HepG2 (cell line): ENCODE measurements around the gene YTHDF1. TPM values are rescaled to one million over a fixed set of nuclear protein-coding genes. Genes with fewer than 3 reads are reported as not detected.

ENCODE experiments used
- ATAC-seq: fragments of 200-7000 bp; cut with Tn5 transposase; 3 replicates; pipeline ENCODE4 v1.9.1; 2020; ENCODE audit warnings: mild to moderate bottlenecking, moderate library complexity
- BruUV-seq: library from RNA; stranded (reverse); fragments of 400-500 nt; replicated peaks from 2 replicates; lab custom pipeline; 2021; lab: Mats Ljungman, UMichigan
- CTCF ChIA-PET: fragments of 300-600 bp; formaldehyde crosslinking; extraction: SDS; loops from one replicate; lab custom pipeline; 2021; ENCODE audit warnings: low total read pairs, inconsistent platforms, low intra/inter-chr PET ratio; lab: Yijun Ruan, JAX
- POLR2A ChIA-PET: fragments of 350-600 bp; sonication (Branson Sonifier 250); formaldehyde crosslinking; loops from one replicate; lab custom pipeline; 2020; ENCODE audit warnings: antibody characterized with exemption, inconsistent platforms; lab: Yijun Ruan, JAX
- DNase-seq: peaks from one replicate; pipeline ENCODE4 v3.0.0-alpha.2; 2015; ENCODE audit warnings: low spot score
- FAIRE-seq: peaks from 3 replicates; lab custom pipeline; 2011; peaks lifted over from hg19 to GRCh38; lab: Jason Lieb, UNC
- H2AFZ ChIP-seq: one replicate; pipeline ENCODE4 v1.6.1; 2011; ENCODE audit warnings: low read length, inconsistent platforms
- H3K27ac ChIP-seq: fragments of 300-600 bp; 3 replicates; pipeline ENCODE4 v1.8.0; 2011; ENCODE audit warnings: mixed run types, mild to moderate bottlenecking, mixed read lengths, low read length, inconsistent platforms; ENCODE audit not compliant: insufficient read depth; ENCODE audit errors: extremely low read length
- H3K27me3 ChIP-seq, 2 experiments: fragments of 200-600 bp in 1 of 2; 2 replicates in 1 of 2; 3 replicates in 1 of 2; pipeline versions ENCODE4 v1.6.0 to v1.8.0; 2011; ENCODE audit warnings: low read length in 2 of 2, mild to moderate bottlenecking in 2 of 2, moderate library complexity in 2 of 2, inconsistent platforms in 1 of 2; ENCODE audit not compliant: insufficient read depth in 2 of 2, control insufficient read depth in 1 of 2
- H3K36me3 ChIP-seq, 2 experiments: fragments of 200-600 bp in 1 of 2; replicated peaks in 1 of 2; 2 replicates in 1 of 2; 3 replicates in 1 of 2; pipeline versions ENCODE4 v1.5.1 to v1.8.0; 2011; ENCODE audit warnings: low read length in 2 of 2, inconsistent platforms in 1 of 2; ENCODE audit not compliant: insufficient read depth in 2 of 2, control insufficient read depth in 1 of 2
- H3K4me1 ChIP-seq: 2 replicates; pipeline ENCODE4 v1.5.1; 2012; ENCODE audit warnings: low read length, inconsistent platforms; ENCODE audit not compliant: insufficient read depth
- H3K4me2 ChIP-seq: 2 replicates; pipeline ENCODE4 v1.6.0; 2011; ENCODE audit warnings: low read depth, low read length, inconsistent platforms
- H3K4me3 ChIP-seq, 3 experiments: fragments of 200-600 bp in 1 of 3; sonication (generic), shearing (Covaris generic) in 1 of 3; replicated peaks in 1 of 3; 2 replicates each; pipeline ENCODE4 v1.5.1; 2011 to 2016; ENCODE audit warnings: low read length in 3 of 3, inconsistent platforms in 2 of 3, low read depth in 2 of 3, mild to moderate bottlenecking in 2 of 3, control low read depth in 1 of 3, mixed read lengths in 1 of 3; ENCODE audit not compliant: insufficient read depth in 1 of 3
- H3K79me2 ChIP-seq: one replicate; pipeline ENCODE4 v1.6.1; 2011; ENCODE audit warnings: low read length, inconsistent platforms; ENCODE audit not compliant: insufficient read depth
- H3K9ac ChIP-seq: 2 replicates; pipeline ENCODE4 v1.6.0; 2011; ENCODE audit warnings: mild to moderate bottlenecking, low read depth, low read length, inconsistent platforms; ENCODE audit not compliant: insufficient read depth
- H3K9me3 ChIP-seq: 2 replicates; pipeline ENCODE4 v1.5.1; 2012; ENCODE audit warnings: mild to moderate bottlenecking, low read length
- H4K20me1 ChIP-seq: 2 replicates; pipeline ENCODE4 v1.6.0; 2011; ENCODE audit warnings: inconsistent platforms, mild to moderate bottlenecking, low read length, moderate library complexity; ENCODE audit not compliant: insufficient read depth
- CBX1 ChIP-seq: IDR thresholded peaks from one replicate; pipeline ENCODE4 v1.6.1; 2016; ENCODE audit warnings: antibody characterized with exemption, low read depth
- FOSL2 ChIP-seq: sonication (generic); formaldehyde crosslinking; IDR thresholded peaks from 2 replicates; pipeline ENCODE4 v1.4.0; 2020; ENCODE audit warnings: missing genetic modification reagents
- PRMT3 ChIP-seq: sonication (generic); formaldehyde crosslinking; IDR thresholded peaks from 2 replicates; pipeline ENCODE4 v1.8.1; 2022; ENCODE audit warnings: low read depth, mild to moderate bottlenecking, moderate library complexity, missing genetic modification reagents, borderline replicate concordance
- RAD21 ChIP-seq: fragments of 450-650 bp; formaldehyde crosslinking; IDR thresholded peaks from 2 replicates; pipeline ENCODE4 v1.5.0; 2020; ENCODE audit warnings: mild to moderate bottlenecking
- RBM22 ChIP-seq: fragments of 200-400 bp; formaldehyde crosslinking; optimal IDR thresholded peaks from 2 replicates; pipeline ENCODE3; 2017; ENCODE audit warnings: mild to moderate bottlenecking, low read length, moderate library complexity
- ZFX ChIP-seq: sonication (generic); formaldehyde crosslinking; IDR thresholded peaks from 2 replicates; pipeline ENCODE4 v1.4.0; 2020; ENCODE audit warnings: mild to moderate bottlenecking, low read depth, missing genetic modification reagents, moderate library complexity
- ZNF24 ChIP-seq: fragments of 450-650 bp; IDR thresholded peaks from 2 replicates; pipeline ENCODE4 v1.6.1; 2017; ENCODE audit warnings: antibody characterized with exemption, mild to moderate bottlenecking
- ZNF562 ChIP-seq: sonication (generic); formaldehyde crosslinking; IDR thresholded peaks from 2 replicates; pipeline ENCODE4 v1.8.0; 2022; ENCODE audit warnings: missing genetic modification reagents, borderline replicate concordance
- WGBS: methylation state at CpG from one replicate; pipeline ENCODE4 v1.1.6; 2017; ENCODE audit warnings: low lambda C conversion rate; 5-methylcytosine and 5-hydroxymethylcytosine counted together
- in situ Hi-C: cut with HindIII; loops from 2 replicates; pipeline ENCODE4 v1.10.0; 2017; ENCODE audit warnings: low pct_unique_long_range_greater_than_20kb; ENCODE audit not compliant: extremely low pct_ligation_motif_present
- intact Hi-C: fragments of 100-400 bp; cut with micrococcal nuclease; formaldehyde crosslinking; loops from one replicate; pipeline ENCODE4 v1.10.0; 2022; ENCODE audit not compliant: unreplicated experiment
- polyA plus RNA-seq, 8 experiments: library from polyadenylated mRNA; depleted of rRNA in 3 of 8; stranded (reverse) in 7 of 8; unstranded in 1 of 8; fragments of >200 nt; fragmentation: Illumina TruSeq in 4 of 8; extraction: Trizol in 4 of 8; gene quantifications; 2 replicates each; pipeline versions ENCODE4 v1.2.1 to v1.2.3, GENCODE V29; 2011 to 2016; ENCODE audit warnings: low read depth in 4 of 8, missing spikeins in 1 of 8, mixed read lengths in 1 of 8; ENCODE audit not compliant: insufficient read depth in 1 of 8
- total RNA-seq, 5 experiments: library from RNA; depleted of rRNA; stranded (reverse); fragments of >200 nt; fragmentation: Illumina TruSeq; extraction: Trizol; gene quantifications; 2 replicates each; pipeline ENCODE4 v1.2.3, GENCODE V29; 2016; ENCODE audit warnings: low read depth in 1 of 5
- TF ChIP-seq, protein P1 (sequence below): fragments of 450-650 bp; IDR thresholded peaks from 2 replicates; pipeline ENCODE4 v1.6.1; 2017; ENCODE audit warnings: mild to moderate bottlenecking

The YTHDF1 gene
- total and polyA plus RNA-seq, 2 of the 13 experiments (the other 11 are each of a cell fraction or from before 2014, with no cell fraction given): 34.5 to 37.7 TPM

DNA sequence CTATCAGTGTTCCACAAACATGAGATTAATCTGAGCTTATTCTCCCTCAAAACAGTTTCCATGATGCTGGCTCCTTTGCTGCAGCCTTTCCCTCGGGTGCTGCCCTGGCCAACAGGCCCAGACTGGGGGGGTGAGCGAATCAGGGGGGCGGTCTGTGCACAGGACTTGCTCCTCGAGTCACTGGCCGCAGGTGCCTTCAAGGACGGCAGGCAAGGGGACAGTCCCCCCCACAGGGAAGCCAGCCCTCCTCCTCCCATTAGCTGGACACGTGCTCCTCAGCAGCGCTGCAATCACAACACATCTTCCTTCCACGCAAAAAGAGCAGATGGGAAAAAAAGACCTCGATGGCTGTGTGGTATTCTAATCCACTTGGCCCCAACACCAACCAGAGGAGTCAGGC, 10.0 kb downstream of the YTHDF1 start:
- DNase-seq (no peak), ATAC-seq (no peak), FAIRE-seq (no peak)
- Histone ChIP-seq H3K4me1 (peaks cover 16% of the 10 kb centered on the region), H3K79me2 (peaks cover 71% of the 10 kb centered on the region), H3K27ac (no peak overlapping the region), H4K20me1 (peaks cover 76% of the 10 kb centered on the region), H3K4me3 (no peak overlapping the region), H3K9me3 (no peaks in the 10 kb centered on the region), H2AFZ (no peak overlapping the region), H3K27me3 (no peaks in the 10 kb centered on the region), H3K4me2 (no peak overlapping the region), H3K9ac (no peak overlapping the region), H3K36me3 (peaks cover 75 to 91% of the 10 kb centered on the region in 2 experiments)
- no TSS peak for BruUV-seq
- CTCF ChIA-PET: no interaction called here
- intact Hi-C loops: no loop called here
- TF ChIP-seq RBM22: peak; percentile 70
- TF ChIP-seq ZNF24: no peak
- POLR2A ChIA-PET: interaction anchor here (1.5 kb wide), 1 partner anchor 9 kb away, joined by 5 read pairs; no protein-coding TSS in a partner anchor
- in situ Hi-C loops: no loop called here
- WGBS: 88% methylated on average over 10 of the region's 10 CpGs

DNA sequence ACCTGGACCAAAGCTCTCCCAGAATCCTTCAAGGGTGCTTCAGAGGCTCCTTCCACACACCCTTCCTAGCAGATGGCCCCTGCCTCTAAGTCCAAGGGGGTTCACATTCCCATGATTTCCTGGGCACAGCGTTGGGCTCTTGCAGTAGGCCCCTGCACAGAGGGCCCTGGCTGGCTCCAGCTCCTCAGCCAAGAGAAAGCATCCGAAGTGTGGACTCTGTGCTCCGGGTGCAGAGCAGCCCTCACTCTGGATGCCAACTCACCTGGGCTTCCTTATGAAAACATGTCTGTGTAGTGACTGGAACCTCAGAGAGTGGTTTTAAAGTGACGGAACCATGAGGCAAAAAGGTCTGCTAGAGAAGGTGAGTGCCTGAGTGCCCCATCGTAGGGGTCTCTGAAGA, 11.6 kb downstream of the YTHDF1 start:
- CTCF ChIA-PET: no interaction called here
- in situ Hi-C loops: no loop called here
- no peaks in the 10 kb centered on the region for H3K9me3 ChIP-seq
- no peak overlapping the region for H3K4me3 ChIP-seq
- H2AFZ ChIP-seq: no peak overlapping the region
- no peak for TF ChIP-seq FOSL2 (CRISPR knock-in tag)
- no peak for TF ChIP-seq ZFX (CRISPR knock-in tag)
- TF ChIP-seq CBX1: no peak
- no peak for TF ChIP-seq ZNF562 (CRISPR knock-in tag)
- TF ChIP-seq PRMT3 (CRISPR knock-in tag): no peak
- TF ChIP-seq, protein P1, sequence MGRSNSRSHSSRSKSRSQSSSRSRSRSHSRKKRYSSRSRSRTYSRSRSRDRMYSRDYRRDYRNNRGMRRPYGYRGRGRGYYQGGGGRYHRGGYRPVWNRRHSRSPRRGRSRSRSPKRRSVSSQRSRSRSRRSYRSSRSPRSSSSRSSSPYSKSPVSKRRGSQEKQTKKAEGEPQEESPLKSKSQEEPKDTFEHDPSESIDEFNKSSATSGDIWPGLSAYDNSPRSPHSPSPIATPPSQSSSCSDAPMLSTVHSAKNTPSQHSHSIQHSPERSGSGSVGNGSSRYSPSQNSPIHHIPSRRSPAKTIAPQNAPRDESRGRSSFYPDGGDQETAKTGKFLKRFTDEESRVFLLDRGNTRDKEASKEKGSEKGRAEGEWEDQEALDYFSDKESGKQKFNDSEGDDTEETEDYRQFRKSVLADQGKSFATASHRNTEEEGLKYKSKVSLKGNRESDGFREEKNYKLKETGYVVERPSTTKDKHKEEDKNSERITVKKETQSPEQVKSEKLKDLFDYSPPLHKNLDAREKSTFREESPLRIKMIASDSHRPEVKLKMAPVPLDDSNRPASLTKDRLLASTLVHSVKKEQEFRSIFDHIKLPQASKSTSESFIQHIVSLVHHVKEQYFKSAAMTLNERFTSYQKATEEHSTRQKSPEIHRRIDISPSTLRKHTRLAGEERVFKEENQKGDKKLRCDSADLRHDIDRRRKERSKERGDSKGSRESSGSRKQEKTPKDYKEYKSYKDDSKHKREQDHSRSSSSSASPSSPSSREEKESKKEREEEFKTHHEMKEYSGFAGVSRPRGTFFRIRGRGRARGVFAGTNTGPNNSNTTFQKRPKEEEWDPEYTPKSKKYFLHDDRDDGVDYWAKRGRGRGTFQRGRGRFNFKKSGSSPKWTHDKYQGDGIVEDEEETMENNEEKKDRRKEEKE: no peak
- TF ChIP-seq RAD21 (CRISPR knock-in tag): no peak
- TF ChIP-seq, all 625 proteins: peak for 0
- Histone ChIP-seq H3K27ac (no peak overlapping the region), H3K27me3 (no peaks in the 10 kb centered on the region), H4K20me1 (peaks cover 78% of the 10 kb centered on the region), H3K36me3 (peaks cover 71 to 91% of the 10 kb centered on the region in 2 experiments), H3K4me2 (no peak overlapping the region), H3K9ac (no peak overlapping the region), H3K79me2 (peaks cover 71% of the 10 kb centered on the region), H3K4me1 (peaks cover 10% of the 10 kb centered on the region)
- FAIRE-seq (no peak), DNase-seq (no peak), ATAC-seq (no peak)
- BruUV-seq: no TSS peak
- 100% methylated on average over 5 of the region's 5 CpGs for WGBS
- POLR2A ChIA-PET: no interaction called here
- intact Hi-C loops: no loop called here
